Kidney epithelial cell (primary cell): ENCODE measurements around the gene ARHGAP6. TPM values are rescaled to one million over a fixed set of nuclear protein-coding genes. Genes with fewer than 3 reads are reported as not detected.

Experiments used
- DNase-seq: peaks from one replicate; pipeline ENCODE4 v3.0.0-alpha.2; 2010; ENCODE audit warnings: low read depth
- H3K27me3 ChIP-seq: 2 replicates; pipeline ENCODE4 v1.6.0; 2011; ENCODE audit warnings: low read length; ENCODE audit not compliant: control insufficient read depth, insufficient read depth
- H3K36me3 ChIP-seq: 2 replicates; pipeline ENCODE4 v1.5.1; 2011; ENCODE audit warnings: low read length; ENCODE audit not compliant: control insufficient read depth, insufficient read depth
- H3K4me3 ChIP-seq: 2 replicates; pipeline ENCODE4 v1.5.1; 2011; ENCODE audit warnings: low read depth, mild to moderate bottlenecking, control low read depth, low read length
- total RNA-seq: library from RNA; depleted of rRNA; stranded (reverse); fragments of >200 nt; gene quantifications from 2 replicates; pipeline ENCODE4 v1.2.3, GENCODE V29; 2015
- TF ChIP-seq, protein P1 (sequence below): IDR thresholded peaks from 2 replicates; pipeline ENCODE4 v1.5.1; 2011; ENCODE audit warnings: mild to moderate bottlenecking, moderate library complexity, low read length, control low read depth, inconsistent platforms; ENCODE audit not compliant: insufficient read depth, poor library complexity, severe bottlenecking

The ARHGAP6 gene
- total RNA-seq, 1 donor from 2014 or later, result 1.7 TPM

GRCh38 chrX:11293113-11293512 is 372.6 kb downstream of the ARHGAP6 start, which contains the start of gene AMELX:
TSS of gene AMELX (plus strand) at chrX:11293413. CDS start at chrX:11294789, 1,376 bp downstream.
- no peaks in the 10 kb centered on the region for H3K27me3 ChIP-seq
- no peak within 1 kb of the TSS for H3K4me3 ChIP-seq
- no peak for DNase-seq
- H3K36me3 ChIP-seq, result no peaks in the 10 kb centered on the region
- TF ChIP-seq, protein P1, sequence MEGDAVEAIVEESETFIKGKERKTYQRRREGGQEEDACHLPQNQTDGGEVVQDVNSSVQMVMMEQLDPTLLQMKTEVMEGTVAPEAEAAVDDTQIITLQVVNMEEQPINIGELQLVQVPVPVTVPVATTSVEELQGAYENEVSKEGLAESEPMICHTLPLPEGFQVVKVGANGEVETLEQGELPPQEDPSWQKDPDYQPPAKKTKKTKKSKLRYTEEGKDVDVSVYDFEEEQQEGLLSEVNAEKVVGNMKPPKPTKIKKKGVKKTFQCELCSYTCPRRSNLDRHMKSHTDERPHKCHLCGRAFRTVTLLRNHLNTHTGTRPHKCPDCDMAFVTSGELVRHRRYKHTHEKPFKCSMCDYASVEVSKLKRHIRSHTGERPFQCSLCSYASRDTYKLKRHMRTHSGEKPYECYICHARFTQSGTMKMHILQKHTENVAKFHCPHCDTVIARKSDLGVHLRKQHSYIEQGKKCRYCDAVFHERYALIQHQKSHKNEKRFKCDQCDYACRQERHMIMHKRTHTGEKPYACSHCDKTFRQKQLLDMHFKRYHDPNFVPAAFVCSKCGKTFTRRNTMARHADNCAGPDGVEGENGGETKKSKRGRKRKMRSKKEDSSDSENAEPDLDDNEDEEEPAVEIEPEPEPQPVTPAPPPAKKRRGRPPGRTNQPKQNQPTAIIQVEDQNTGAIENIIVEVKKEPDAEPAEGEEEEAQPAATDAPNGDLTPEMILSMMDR, result no peak

- no peak overlapping the region for H3K4me3 ChIP-seq
- H3K27me3 ChIP-seq, result no peaks in the 10 kb centered on the region
- H3K36me3 ChIP-seq, result no peaks in the 10 kb centered on the region
- no peak for DNase-seq
- TF ChIP-seq, protein P1, result no peak
Observed at GRCh38 chrX:11290416-11291102, 375.2 kb downstream of the ARHGAP6 start.

GRCh38 chrX:11287505-11287904 is 378.2 kb downstream of the ARHGAP6 start:
- Histone ChIP-seq H3K36me3 (no peaks in the 10 kb centered on the region), H3K4me3 (no peak overlapping the region), H3K27me3 (no peaks in the 10 kb centered on the region)
- TF ChIP-seq, protein P1, result no peak
- DNase-seq, result no peak

DNA sequence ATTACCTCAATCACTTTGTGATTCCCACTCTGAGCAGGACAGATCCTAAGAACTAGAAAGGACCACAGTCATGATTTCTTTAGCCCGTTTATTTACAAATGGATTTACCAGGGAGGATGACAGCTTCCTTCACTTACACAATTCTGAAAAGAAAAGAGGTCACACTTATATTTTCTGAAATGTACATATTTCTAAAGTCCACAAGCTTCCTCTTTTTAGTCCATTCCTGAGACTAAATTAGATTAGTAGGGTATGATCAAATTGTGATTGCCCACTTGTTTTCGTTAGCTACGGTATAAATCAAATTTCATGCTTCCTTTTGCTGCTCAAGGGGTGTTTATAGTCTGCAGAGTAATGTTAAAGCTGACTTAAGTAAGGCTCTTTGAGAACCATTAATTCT is 380.1 kb downstream of the ARHGAP6 start:
- Histone ChIP-seq H3K27me3 (no peaks in the 10 kb centered on the region), H3K36me3 (no peaks in the 10 kb centered on the region), H3K4me3 (no peak overlapping the region)
- DNase-seq, result no peak
- TF ChIP-seq, protein P1, result no peak

DNA sequence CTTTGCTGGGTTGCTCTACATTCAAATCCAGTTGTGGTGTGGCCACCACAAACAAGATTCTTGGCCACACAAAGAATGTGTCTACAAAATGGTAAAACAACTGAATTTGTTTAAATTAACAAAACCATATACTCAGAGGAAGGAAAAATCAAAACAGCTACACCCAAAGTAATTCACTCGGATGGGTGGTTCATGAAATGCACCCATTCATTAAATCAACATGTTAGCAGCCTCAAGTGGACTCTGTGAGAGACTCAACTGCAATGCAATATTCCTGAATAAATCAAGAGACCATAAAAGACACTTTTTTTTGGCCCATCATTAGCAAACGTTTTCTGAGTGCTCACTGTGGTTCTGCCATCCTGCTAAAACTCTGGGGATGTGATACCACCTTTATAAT is 383.7 kb downstream of the ARHGAP6 start:
- DNase-seq, result no peak
- Histone ChIP-seq H3K27me3 (no peaks in the 10 kb centered on the region), H3K36me3 (no peaks in the 10 kb centered on the region), H3K4me3 (no peak overlapping the region)
- TF ChIP-seq, protein P1, result no peak

DNA sequence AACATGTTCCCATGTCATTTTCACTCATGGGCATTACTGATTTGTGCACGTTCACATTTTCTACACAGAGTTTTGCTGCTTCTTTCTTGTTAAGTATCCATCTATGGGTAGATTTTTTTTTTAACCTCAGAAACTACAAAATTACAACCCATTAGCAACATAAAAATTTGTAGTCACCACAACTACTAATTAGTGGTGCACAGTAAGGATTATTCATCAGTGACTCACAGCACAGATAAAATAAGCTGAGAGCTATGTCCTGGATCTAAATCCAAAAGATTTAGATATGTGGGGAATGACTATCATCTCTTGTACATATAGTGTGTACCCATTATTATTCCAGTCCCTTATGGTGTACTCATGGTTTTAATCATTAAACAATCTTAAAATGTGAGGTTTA is 392.2 kb downstream of the ARHGAP6 start:
- Histone ChIP-seq H3K36me3 (no peaks in the 10 kb centered on the region), H3K27me3 (no peaks in the 10 kb centered on the region), H3K4me3 (no peak overlapping the region)
- TF ChIP-seq, protein P1, result no peak
- no peak for DNase-seq
